ENCODE measurements around the gene CCNK. TPM values are rescaled to one million over a fixed set of nuclear protein-coding genes. Genes with fewer than 3 reads are reported as not detected.

CCNK gene
- total RNA-seq, 4 donors from 2014 or later: 25.7 to 61.9 (median 37.0) TPM

- Histone ChIP-seq H3K27me3 (no peaks in the 10 kb centered on the region), H3K27ac (no peak overlapping the region), H3K36me3 (peaks cover 0 to 92% (median 0%) of the 10 kb centered on the region in 3 donors), H3K4me1 (no peaks in the 10 kb centered on the region), H3K4me3 (no peak overlapping the region), H3K9me3 (no peaks in the 10 kb centered on the region)
- no peak for DNase-seq
- TF ChIP-seq POLR2A (IDR thresholded peaks at IDR 0.05) (no peak), CTCF (IDR thresholded peaks at IDR 0.05) (no peak)
These were observed 21.6 kb upstream of the CCNK start for GRCh38 chr14:99459481-99460100.

GRCh38 chr14:99460793-99461192, 20.4 kb upstream of the CCNK start:
- Histone ChIP-seq H3K4me1 (no peaks in the 10 kb centered on the region), H3K27ac (no peak overlapping the region), H3K9me3 (no peaks in the 10 kb centered on the region), H3K36me3 (peaks cover 0 to 94% (median 0%) of the 10 kb centered on the region in 3 donors), H3K4me3 (no peak overlapping the region), H3K27me3 (no peaks in the 10 kb centered on the region)
- no peak for DNase-seq
- no peak for TF ChIP-seq POLR2A (IDR thresholded peaks at IDR 0.05)

- H3K27ac ChIP-seq: no peak overlapping the region
- H3K9me3 ChIP-seq: no peaks in the 10 kb centered on the region
- DNase-seq: no peak
- H3K4me3 ChIP-seq: no peak overlapping the region
- H3K4me1 ChIP-seq: no peaks in the 10 kb centered on the region
- TF ChIP-seq POLR2A (IDR thresholded peaks at IDR 0.05) (no peak), CTCF (IDR thresholded peaks at IDR 0.05) (no peak)
- H3K36me3 ChIP-seq: peaks cover 0 to 86% (median 0%) of the 10 kb centered on the region in 3 donors
- H3K27me3 ChIP-seq: no peaks in the 10 kb centered on the region
These were observed 19.7 kb upstream of the CCNK start for GRCh38 chr14:99461411-99462085.

- TF ChIP-seq CTCF (IDR thresholded peaks at IDR 0.05): no peak
- no peak overlapping the region for H3K27ac ChIP-seq
- H3K4me3 ChIP-seq: no peak overlapping the region
- no peak for DNase-seq
- no peaks in the 10 kb centered on the region for H3K27me3 ChIP-seq
- peaks cover 0 to 80% (median 0%) of the 10 kb centered on the region in 3 donors for H3K36me3 ChIP-seq
- no peaks in the 10 kb centered on the region for H3K9me3 ChIP-seq
- H3K4me1 ChIP-seq: peaks cover 0 to 2% (median 0%) of the 10 kb centered on the region in 4 donors
These were observed 19.0 kb upstream of the CCNK start for GRCh38 chr14:99462210-99462609.

- no peaks in the 10 kb centered on the region for H3K27me3 ChIP-seq
- no peaks in the 10 kb centered on the region for H3K9me3 ChIP-seq
- no peak overlapping the region for H3K4me3 ChIP-seq
- peaks cover 0 to 11% (median 0%) of the 10 kb centered on the region in 4 donors for H3K4me1 ChIP-seq
- TF ChIP-seq CTCF (IDR thresholded peaks at IDR 0.05) (no peak), POLR2A (IDR thresholded peaks at IDR 0.05) (no peak)
- H3K36me3 ChIP-seq: peaks cover 0 to 64% (median 0%) of the 10 kb centered on the region in 3 donors
- no peak overlapping the region for H3K27ac ChIP-seq
- no peak for DNase-seq
These were observed 17.2 kb upstream of the CCNK start for GRCh38 chr14:99463974-99464373.

GRCh38 chr14:99465288-99465687, 15.9 kb upstream of the CCNK start:
- TF ChIP-seq CTCF (IDR thresholded peaks at IDR 0.05) (no peak), POLR2A (IDR thresholded peaks at IDR 0.05) (no peak)
- no peaks in the 10 kb centered on the region for H3K9me3 ChIP-seq
- DNase-seq: no peak
- peaks cover 0 to 11% (median 0%) of the 10 kb centered on the region in 4 donors for H3K4me1 ChIP-seq
- no peaks in the 10 kb centered on the region for H3K27me3 ChIP-seq
- H3K27ac ChIP-seq: no peak overlapping the region
- no peak overlapping the region for H3K4me3 ChIP-seq
- peaks cover 0 to 51% (median 0%) of the 10 kb centered on the region in 3 donors for H3K36me3 ChIP-seq

All from Peyer's patch (tissue), 4 donors.